Renal pelvis (tissue), 4 donors: Measurements from ENCODE around the gene UTS2B. TPM values are rescaled to one million over a fixed set of nuclear protein-coding genes. Genes with fewer than 3 reads are reported as not detected.

Source experiments
- DNase-seq: peaks from one replicate; pipeline ENCODE4 v3.0.0-alpha.2; 2013
- polyA plus RNA-seq, 3 donors: library from polyadenylated mRNA; unstranded; fragments of 120-200 nt; gene quantifications; one replicate each; pipeline ENCODE4 v1.2.1, GENCODE V29; 2013; ENCODE audit not compliant: insufficient read length in 3 of 3

The UTS2B gene
- polyA plus RNA-seq, 3 donors = 0.74 to 0.95 (median 0.87) TPM

DNA sequence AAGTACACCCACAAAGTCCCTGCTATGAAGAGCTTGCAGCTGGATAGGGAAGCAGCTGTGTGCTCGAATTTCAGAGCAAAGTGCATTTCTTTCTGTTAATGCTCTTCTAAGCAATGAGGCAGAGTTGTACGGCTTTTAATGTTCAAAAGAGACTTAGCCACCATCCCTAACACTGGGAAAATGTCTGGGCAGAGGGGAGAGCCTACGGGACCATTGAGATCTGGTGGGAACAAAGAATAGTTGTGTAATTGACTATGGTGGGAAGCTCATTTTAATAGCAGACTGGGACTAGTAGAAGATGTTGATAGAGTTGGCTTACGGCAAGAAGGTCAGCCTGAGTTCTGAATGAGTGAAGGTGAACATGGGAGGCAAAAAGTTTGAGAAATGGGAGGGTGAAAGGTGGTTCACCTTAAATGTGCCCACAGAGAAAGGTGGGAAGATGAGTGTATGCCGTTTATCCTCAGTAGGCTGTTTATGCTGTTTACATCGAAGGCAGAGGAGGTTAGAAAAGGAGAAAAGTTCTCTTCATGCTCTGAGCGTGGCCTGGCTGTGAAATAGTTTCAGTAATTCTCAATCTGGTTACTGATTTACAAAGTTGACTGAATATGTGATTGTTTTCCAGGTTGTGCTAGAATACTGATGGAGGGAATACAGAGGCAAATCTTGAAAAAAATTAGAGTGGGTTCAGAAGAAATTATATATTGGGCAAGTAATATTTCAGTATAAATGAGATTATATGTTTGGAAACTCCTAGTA lies 22.9 kb upstream of the UTS2B start:
- DNase-seq = no peak

DNA sequence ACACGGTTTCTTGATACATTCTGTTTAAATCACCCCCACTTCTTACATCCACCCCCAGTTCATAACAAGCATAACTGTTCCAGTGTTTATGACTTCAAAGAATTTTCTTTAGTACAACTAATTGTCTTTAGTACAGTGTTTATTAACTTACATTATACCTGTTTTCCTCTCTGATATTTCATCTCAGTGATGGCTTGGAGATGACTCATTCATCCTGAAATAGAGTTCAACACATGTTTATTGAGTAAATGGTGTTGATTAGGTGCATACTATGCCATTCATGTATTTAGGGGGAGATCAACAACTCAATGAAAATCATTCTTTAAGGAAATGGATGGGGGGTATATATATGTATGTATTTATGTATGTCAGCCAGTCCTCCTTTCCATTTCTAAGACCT lies 21.7 kb upstream of the UTS2B start:
- no peak for DNase-seq

DNA sequence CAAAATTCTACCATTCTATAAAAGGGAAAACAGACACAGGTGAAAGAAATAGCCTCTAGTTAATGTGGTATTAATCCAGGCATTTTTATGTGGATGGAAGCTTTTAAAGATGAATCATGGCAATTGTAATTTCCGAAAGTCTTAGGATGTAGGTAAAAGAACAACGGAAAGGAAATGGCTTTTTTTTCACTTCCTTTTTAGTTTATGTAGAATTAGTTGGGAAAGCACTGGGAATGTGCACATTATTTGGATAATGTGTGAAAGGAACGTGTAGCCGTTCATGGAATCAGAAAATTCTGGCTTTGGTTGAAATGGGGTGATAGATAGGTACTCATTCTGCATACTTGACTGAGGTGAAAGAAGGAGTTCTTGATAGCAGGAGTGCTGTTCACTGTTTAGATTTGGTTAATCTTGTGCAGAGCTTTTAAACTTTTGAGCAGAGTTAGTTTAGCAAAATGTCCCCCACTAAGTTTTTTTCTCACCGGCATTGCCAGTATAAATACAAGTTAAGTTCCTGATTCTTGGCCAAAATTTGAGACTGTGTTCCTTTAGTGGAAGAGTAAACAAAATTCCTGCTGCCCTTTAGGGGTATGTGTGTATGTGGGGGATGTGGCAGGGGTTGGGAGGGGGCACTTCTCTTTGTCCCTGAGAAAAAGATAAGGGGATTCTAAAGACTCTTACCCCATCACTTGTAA lies 20.2 kb upstream of the UTS2B start:
- DNase-seq = peak; percentile 35

DNA sequence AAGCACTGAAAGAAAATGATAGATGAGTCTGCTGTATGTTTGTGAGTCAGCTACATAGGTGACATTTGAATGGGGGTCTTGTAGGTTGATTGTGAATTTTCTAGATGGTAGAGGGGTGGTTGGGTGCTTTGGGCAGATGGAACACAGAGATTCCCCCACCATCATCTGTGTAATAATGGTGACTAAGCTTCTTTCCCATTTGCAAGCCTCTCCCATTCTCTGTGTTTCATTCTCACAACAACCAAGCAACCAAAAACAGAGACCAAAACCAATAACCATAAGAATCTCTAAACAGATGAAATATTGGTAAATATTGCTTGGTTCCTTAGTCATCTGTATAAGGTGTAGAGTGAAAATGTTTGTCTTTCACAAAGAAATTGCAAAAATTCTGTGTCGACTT lies 17.8 kb upstream of the UTS2B start:
- no peak for DNase-seq

DNA sequence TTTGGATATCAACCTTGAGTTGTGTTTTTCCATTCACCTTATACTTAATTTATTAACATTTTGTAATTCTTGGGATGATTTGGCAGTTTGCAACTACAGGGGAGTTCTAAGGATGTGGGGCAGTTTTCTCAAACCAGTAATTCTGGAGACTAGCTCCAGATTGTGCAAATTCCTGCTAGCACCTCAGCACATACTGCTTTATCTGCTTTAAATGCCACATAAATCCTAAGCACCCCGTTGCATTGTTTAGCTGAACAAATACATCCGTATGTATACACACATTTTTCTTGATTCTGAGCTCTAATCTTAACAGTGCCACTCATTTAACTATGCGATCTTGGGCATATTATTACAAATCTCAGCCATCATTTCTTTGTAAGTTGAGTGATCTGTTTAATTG lies 16.9 kb upstream of the UTS2B start:
- DNase-seq = no peak

DNA sequence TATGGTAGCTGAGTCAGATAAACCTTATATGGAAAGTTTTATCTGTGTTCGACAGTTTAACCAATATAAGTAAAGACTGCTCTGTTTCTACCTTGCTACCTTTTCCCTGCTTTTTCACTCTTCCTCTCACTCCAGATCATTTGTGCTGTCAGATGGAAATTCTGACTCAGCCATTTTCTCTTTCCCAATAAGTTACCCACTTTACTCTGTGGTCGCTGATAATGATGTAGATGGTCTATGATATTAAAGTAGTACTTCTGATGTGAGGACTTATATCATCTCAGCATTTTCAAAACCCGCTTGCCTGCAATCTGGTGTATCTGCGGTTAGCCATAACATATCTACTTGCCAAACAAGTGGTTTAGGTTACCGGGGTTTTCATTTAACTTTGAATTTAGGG lies 15.0 kb upstream of the UTS2B start:
- no peak for DNase-seq

DNA sequence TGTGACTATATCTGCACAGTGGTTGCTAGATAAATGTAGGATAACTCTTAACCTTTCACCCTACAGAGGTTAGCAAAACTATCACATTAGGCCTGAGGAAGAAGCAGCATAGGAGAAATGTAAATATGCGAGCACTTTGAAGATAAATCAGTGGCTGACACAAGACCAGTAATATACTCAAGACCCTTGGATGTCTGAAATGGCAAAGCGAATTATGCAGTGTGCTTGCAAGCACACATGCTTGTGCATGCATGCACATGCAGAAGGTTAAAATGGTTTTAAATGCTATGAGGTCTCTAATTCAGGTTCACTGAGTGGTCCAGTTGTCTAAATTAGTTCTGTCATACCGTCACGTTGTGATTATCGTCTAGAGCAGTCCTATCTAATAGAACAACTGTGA lies 13.6 kb upstream of the UTS2B start:
- no peak for DNase-seq

DNA sequence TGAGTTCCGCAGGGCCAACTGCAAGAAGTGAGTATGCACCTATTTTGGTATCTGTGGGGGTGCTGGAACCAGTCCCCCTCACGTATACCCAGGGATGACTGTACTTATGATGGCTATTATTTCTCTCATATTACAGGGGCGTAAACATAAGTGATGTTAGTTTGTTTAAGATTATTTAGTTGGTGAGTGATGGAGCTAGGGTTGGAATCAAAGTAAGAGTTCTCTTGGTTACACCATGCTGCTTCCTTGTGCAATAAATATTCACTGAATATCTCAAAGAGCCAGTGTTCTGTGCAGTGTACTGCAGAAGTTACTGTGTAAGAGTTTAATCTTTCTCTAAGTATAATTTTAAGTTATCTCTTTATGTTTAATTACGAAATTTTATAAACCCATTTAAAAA lies 12.8 kb upstream of the UTS2B start:
- DNase-seq = no peak

DNA sequence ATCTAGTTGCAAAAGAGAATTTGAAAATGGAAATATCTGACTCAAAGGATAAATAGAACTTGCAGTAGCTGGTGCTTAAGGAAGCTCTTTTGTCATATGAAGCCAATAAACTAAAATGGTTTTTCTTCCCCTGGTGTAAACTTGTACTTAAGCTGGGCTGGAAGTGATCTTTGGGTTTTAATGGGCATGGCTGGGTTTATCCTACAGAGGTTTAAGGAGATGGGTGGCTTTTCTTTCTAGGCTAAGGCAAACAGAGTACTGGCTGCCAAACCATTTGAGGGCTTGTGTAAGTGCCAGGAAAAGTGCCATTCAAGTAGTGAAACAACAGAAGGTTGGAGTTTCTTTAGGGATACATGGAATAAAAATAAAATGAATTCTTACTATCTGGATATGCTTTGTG lies 12.1 kb upstream of the UTS2B start:
- DNase-seq = no peak

DNA sequence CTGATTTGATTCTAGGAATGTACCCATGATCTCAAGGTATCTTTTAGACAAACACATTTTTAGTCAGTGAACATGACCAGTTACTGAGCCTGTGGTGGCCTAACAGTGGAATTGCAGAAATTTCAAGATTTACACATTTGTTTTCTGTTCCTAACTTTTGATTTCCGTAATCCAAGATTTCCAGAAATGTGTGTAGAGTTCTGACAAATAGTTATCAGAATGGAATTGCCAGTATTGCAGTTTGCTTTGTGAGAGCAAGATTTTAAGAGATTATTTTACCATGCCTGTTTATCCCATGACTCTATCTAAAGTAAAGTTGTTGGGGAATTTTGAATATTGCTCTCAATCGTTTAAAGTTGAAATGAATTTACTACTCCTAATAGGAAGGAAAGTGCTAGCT lies 11.7 kb upstream of the UTS2B start:
- DNase-seq = no peak

DNA sequence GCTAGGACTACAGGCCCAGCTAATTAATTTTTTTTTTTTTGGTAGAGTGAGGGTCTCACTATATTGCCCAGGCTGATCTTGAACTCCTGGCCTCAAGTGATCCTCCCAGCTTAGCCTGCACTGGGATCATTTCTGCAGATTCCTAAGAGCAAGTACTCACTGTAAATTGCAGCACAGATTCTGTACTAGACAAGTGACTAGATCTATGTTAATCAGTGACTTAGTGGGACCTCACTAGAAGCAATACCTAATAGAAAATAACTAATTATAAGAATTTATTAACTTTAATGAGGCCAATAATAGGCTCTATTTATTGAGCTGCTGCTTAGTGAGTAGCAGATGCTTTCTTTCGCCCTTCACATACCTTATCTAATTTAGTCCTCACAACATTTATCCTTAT lies 10.6 kb upstream of the UTS2B start:
- DNase-seq = no peak

DNA sequence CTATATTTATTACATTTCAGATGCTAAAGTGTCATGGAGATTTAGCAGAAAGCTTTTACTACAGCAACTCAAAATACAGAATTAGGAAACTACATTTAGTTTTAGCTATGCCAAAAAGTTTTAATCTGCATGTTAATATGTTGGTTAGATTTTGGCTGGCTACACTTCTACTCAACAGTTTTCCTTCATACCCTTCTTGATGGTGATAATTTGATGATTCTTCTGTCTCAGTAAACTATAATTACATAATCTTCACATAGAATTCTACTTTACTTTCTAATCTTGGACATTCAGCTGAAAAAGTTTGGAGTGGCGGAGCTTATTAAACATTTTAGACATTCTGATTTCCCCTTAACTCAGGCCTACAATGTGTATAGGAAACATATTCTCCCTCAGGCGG lies 10.0 kb upstream of the UTS2B start:
- DNase-seq = no peak

DNA sequence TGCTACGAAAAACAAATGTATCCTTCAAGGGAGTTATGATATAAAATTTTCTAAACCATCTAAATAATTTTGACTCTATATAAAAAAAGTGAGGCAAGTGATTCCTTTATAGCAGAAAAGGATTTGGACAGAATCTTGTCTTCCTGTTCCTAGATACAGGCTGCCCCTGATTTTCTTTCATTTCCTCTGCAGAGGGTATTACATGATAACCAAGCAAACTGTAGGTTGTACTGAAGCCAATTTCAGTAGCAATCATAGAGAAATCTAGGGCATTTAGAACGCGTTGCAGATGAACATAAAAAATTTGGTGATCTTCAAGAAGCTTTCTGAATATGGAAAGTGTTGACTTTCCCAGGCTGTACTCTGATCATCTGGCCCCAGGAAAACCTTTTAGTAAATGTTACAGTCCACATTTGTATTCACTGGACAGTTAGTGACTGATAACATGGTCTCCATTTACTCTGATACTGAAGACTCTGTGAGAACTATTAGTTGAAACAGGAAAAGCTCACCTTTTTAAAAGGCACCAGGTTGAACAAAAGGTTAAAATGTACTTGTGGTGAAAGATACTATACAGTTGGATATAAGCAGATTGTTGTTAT lies 9.1 kb upstream of the UTS2B start:
- no peak for DNase-seq

DNA sequence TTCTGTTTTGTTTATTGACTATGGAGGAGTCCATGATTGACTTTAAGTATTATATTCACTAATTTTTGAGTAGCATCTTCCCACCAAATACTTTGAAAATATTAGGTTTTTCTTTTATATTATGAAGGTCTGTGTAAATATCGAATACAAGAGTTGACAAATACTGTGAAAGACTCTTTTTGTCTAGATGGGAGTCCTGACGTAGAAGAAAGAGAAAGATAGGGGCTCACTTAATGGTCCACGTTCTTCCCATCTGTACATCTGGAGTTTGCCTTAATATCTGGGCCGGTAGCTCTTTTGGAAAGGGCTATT lies 7.8 kb upstream of the UTS2B start:
- no peak for DNase-seq

DNA sequence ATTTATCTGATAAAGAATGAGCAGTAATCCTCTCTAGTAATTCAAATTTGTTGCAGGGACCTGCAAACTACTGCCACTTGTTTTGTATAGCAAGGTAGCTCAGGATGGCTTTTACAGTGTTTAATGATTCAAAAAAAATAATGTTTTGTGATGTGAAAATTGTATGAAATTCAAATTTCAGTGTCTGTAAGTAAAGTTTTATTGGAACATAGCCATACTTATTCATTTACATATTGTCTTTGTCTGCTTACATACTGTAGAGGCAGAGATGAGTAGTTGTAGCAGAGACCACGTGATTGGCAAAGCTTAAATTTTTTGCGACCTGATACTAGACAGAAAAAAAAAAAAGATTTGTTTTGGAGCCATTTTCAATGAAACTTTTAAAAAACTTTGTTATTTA lies 6.5 kb upstream of the UTS2B start:
- no peak for DNase-seq

DNA sequence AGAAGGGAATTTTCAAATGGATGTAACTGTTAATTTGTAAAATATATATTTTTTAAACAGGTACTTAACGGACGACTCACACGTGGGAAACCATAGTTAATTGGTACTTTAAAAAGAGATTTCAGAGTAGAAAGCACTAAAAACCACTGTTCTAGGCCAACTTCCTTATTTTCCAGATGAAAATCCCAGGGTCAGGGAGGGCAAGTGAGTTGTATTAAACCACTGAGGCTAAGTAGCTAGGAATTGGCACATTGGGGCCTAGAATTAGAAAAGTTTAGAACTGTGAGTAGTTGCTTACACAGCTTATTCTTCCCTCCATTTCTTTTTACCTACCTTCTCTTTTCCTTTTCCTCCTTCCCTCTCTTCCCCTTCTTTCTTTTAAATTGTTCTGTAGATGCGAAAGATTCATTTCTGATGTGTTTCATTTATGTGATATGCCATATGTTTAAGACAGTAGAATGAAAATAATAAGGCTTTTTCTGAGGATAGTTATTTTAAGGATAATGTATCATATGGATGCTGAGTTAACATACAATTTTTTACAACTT lies 4.1 kb upstream of the UTS2B start:
- no peak for DNase-seq

DNA sequence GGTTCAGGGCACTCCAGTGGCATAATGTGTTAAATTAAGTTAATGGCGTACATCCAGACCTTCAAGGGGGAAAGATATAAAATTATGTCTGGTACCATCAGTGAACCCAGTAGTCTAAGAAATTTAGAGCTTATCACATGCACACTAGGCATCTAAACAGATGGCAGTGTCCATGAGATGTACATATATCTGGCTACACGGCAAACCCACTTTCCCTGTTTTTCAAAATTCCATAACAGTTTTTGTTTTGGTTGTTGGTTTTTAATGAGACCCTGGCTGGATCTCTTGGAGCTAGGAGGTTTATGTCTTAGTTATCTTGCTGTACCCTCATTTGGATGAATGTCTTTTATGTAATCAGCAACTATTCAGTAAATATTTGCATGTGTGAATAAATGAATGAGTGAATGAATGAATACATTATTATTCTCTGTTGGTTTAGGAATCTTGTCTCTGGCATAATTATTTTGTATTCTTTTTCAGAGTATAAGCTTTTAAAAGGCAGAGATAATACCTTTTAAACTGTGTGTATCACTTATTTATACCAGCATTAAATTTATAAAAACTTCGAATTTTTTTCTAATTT lies 3.1 kb upstream of the UTS2B start:
- DNase-seq = no peak

DNA sequence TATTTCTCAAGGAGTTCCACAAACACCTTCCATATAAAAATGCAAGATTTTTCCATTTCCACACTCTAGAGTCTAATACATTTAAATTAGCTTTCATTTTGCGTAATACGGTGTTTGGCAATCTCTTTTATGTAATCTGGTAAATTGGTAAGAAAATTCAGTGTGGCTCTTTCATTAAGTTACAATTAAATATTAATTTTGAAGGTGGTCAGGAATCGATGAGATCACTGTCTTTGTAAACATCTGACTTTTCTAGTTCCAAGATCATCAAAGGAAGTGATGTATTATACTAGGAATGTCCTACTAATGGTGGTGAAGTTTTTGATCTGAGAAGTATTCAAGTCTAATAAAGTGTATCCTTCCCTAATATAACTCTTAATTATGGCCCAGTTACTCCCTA lies 1.1 kb upstream of the UTS2B start:
- no peak for DNase-seq

DNA sequence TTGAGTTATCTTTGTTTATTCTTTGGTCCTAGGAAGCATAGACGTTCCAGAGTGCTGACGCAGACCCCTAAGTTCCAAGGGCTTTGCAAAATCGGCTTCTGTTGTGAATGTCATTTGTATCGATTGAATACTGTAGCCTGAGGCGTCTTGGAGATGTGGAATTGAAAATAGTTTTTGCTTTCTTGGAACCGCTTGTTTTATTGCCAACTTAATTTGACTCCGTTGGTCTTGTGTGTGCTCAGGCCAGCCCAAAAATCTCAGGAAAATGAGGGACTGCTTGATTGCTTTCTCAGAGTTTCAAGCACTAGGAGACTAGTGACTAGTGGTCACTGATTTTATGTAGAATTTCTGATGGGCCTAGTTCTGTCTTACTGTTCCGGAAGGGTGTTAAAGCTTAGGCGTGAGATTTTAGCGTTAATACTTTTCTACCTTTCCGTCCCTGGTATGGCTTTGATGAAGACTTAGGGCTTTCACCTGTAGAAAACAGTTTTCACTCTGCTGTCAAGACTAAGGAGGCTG lies 263 bp upstream of the UTS2B start:
- DNase-seq = peak; percentile 44

DNA sequence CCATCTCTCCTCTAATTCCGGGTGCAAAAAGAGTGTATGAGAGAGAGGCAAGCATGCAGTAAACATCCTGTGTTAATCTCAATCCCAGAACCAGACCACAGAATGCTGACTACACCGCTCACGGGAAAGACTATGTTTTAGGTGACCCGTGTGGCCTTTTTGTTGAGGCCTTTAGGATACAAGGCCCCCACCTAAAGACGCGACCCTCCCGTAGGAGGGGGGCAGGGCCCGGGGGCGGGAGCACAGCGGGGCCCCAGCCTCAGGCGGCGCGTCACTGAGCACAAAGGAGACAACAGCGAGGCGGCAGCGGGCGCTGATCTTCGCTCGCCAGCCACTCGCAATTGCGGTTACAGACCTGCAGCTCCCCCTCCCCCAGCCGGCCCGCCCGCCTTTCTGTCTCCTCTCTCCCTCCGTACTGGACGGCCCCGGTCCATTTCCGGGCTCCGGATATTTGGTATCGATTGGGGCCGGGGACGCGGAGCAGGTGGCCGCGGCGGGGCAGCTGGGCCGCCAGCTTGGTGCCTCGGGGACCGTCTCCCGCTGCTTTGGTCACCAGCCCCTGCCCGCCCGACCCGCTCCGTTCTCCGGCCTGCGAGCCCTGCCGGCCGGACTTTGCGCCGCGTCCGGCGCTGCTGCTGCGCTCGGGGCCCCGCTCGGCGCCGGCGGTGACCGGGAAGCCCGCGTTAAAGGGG lies 1.2 kb downstream of the UTS2B start, which contains the start of gene CCDC50:
Gene CCDC50 (plus strand): TSS at position 433 of the 692 bp plus-strand sequence. CDS start 281 bp downstream, outside the sequence.
- DNase-seq = peak; percentile 78

DNA sequence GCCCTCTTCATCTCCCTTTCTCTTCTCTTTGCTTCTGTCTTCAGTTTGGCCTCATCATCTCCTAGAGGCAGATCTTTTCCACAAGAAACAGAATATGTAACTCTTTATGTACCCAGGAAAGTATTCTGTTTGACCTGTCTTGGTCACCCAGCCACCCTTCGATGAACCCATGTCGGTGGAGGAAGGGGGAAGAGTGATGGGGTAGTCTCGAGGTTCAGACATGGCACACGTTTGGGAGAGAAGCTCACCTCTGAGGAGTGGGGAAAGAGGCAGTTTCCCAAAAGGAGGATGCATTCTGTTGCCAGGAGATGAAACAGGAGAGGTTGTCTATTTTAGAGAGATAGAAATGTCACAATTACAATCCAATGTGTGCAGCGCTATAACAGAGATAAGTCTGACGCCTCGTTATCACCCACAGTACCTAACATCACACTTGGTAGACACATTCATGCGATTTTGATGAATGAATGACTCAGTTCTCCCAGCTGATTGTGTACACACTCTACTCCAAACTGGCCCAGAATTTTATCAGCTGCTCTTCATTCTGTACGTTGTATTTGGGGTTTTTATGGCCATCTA lies 1.9 kb downstream of the UTS2B start:
- no peak for DNase-seq

DNA sequence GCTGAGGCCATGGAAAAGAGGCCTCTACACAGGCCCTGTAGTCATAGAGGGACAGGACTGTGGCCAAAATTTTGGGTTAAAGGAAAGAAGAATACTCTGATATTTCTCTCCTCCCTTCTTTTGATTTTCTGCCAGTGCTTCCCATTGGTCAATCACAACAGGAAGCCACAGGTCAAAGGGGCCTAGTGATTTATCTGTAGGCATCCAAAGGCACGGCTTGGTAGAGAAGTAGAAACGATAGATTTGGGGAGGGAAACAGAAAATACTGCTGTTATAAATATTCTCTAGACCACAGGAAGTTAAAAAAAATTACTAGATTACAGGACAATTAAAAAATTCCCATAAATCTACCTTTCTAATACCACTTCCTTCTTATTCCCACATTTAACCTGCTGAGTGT lies 2.8 kb downstream of the UTS2B start:
- DNase-seq = no peak
